GM11168 (cell line): ENCODE data around the gene PKIG.

ENCODE experiments used
- in situ Hi-C: fragments of 300-500 bp; cut with MboI; formaldehyde crosslinking; loops from one replicate; pipeline ENCODE4 v1.12.0; 2022; ENCODE audit warnings: low sequenced_read_pairs; ENCODE audit not compliant: unreplicated experiment

Gene PKIG

GRCh38 chr20:44615169-44615791 lies 32.9 kb downstream of the PKIG start:
- in situ Hi-C loops = no loop called here

- in situ Hi-C loops = no loop called here
These were observed 33.7 kb downstream of the PKIG start for GRCh38 chr20:44615876-44616603.

GRCh38 chr20:44616604-44616964 lies 34.2 kb downstream of the PKIG start:
- in situ Hi-C loops = no loop called here

GRCh38 chr20:44618318-44618731 lies 35.9 kb downstream of the PKIG start:
- in situ Hi-C loops = no loop called here

- in situ Hi-C loops = no loop called here
These were observed 36.9 kb downstream of the PKIG start for GRCh38 chr20:44619294-44619693.

GRCh38 chr20:44620030-44620429 lies 37.7 kb downstream of the PKIG start:
- in situ Hi-C loops = no loop called here

- in situ Hi-C loops = no loop called here
These were observed 38.9 kb downstream of the PKIG start for GRCh38 chr20:44621325-44621724.

- in situ Hi-C loops = no loop called here
These were observed 39.6 kb downstream of the PKIG start for GRCh38 chr20:44621939-44622338.

- in situ Hi-C loops = no loop called here
These were observed 40.3 kb downstream of the PKIG start for GRCh38 chr20:44622501-44623270.

- in situ Hi-C loops = no loop called here
These were observed 41.8 kb downstream of the PKIG start for GRCh38 chr20:44624152-44624551.

- in situ Hi-C loops = loop anchor here (25.0 kb wide), 1 partner anchor 413 kb away; the partner anchor contains the start of gene OSER1
These were observed 42.4 kb downstream of the PKIG start for GRCh38 chr20:44624743-44625271.

- in situ Hi-C loops = loop anchor here (25.0 kb wide), 1 partner anchor 413 kb away; the partner anchor contains the start of gene OSER1
These were observed 43.0 kb downstream of the PKIG start for GRCh38 chr20:44625361-44625760.

GRCh38 chr20:44626278-44626677 lies 43.9 kb downstream of the PKIG start:
- in situ Hi-C loops = loop anchor here (25.0 kb wide), 1 partner anchor 414 kb away; the partner anchor contains the start of gene OSER1

GRCh38 chr20:44627364-44628010 lies 45.1 kb downstream of the PKIG start:
- in situ Hi-C loops = loop anchor here (25.0 kb wide), 1 partner anchor 415 kb away; the partner anchor contains the start of gene OSER1

GRCh38 chr20:44629017-44629385 lies 46.6 kb downstream of the PKIG start:
- in situ Hi-C loops = loop anchor here (25.0 kb wide), 1 partner anchor 417 kb away; the partner anchor contains the start of gene OSER1

GRCh38 chr20:44629542-44629941 lies 47.2 kb downstream of the PKIG start:
- in situ Hi-C loops = loop anchor here (25.0 kb wide), 1 partner anchor 417 kb away; the partner anchor contains the start of gene OSER1

GRCh38 chr20:44630297-44630696 lies 47.9 kb downstream of the PKIG start:
- in situ Hi-C loops = loop anchor here (25.0 kb wide), 1 partner anchor 418 kb away; the partner anchor contains the start of gene OSER1

- in situ Hi-C loops = loop anchor here (25.0 kb wide), 1 partner anchor 420 kb away; the partner anchor contains the start of gene OSER1
These were observed 49.8 kb downstream of the PKIG start for GRCh38 chr20:44632103-44632752.

- in situ Hi-C loops = loop anchor here (25.0 kb wide), 1 partner anchor 421 kb away; the partner anchor contains the start of gene OSER1
These were observed 50.9 kb downstream of the PKIG start for GRCh38 chr20:44633187-44633810.
